Fibroblast of the aortic adventitia (primary cell): Measurements from ENCODE around the gene ZBTB5. TPM values are rescaled to one million over a fixed set of nuclear protein-coding genes. Genes with fewer than 3 reads are reported as not detected.
A peak's percentile ranks its signal among the peaks of the same experiment; 100 is the strongest.
"Not testable (repeated sequence)": the region's sequence is repeated elsewhere in the genome, so short reads cannot be mapped to it uniquely, and the experiment has no call there.

Source experiments
- DNase-seq: peaks from one replicate; pipeline ENCODE4 v3.0.0-alpha.2; 2010; ENCODE audit warnings: low read depth
- H3K4me3 ChIP-seq: 2 replicates; pipeline ENCODE4 v1.5.1; 2011; ENCODE audit warnings: low read depth, mild to moderate bottlenecking, control low read depth, low read length, moderate library complexity
- CTCF ChIP-seq: IDR thresholded peaks from 2 replicates; pipeline ENCODE4 v1.5.1; 2011; ENCODE audit warnings: mild to moderate bottlenecking, low read length, control low read depth, inconsistent platforms; ENCODE audit not compliant: insufficient read depth
- total RNA-seq: library from RNA; depleted of rRNA; stranded (reverse); fragments of >200 nt; gene quantifications from 2 replicates; pipeline ENCODE4 v1.2.3, GENCODE V29; 2012; ENCODE audit warnings: low replicate concordance

The ZBTB5 gene
- total RNA-seq, 1 donor, result 9.3 TPM

GRCh38 chr9:37474438-37474837 lies 9.2 kb upstream of the ZBTB5 start:
- no peak overlapping the region for H3K4me3 ChIP-seq
- TF ChIP-seq CTCF, result no peak
- no peak for DNase-seq

- not testable (repeated sequence) for DNase-seq, H3K4me3 ChIP-seq
Measured at GRCh38 chr9:37473982-37474381, 8.7 kb upstream of the ZBTB5 start.

DNA sequence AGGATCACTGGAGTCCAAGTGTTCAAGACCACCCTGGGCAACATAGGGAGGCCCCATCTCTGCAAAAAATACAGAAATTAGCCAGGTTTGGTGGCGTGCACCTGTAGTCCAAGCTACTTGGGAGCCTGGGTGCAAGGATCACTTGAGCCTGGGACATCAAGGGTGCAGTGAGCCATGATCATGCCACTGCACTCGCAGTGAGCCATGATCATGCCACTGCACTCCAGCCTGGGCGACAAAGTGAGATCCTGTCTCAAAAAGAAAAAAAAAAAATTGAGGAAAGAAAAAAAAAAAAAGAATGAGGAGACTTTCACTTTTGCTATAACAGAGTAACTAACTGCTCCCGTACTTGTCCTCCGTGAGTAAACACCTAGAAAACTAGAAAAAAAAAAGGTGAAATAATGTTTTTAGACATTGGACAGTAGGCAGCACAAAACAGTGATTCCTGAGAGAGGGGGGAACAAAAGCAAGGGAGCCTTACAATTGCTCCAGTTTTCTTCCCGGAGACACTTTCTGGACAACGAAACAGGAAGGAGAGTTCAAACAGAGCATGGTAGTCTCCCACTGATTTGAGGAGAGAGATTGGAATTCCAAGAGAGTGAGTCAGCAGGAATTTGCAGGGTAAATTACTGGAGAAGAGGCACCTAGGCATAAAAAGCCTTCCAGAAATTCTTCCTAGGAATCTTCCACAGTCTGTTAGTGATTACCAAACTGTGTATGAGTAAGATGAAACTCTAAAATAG lies 6.9 kb upstream of the ZBTB5 start:
- DNase-seq, result peak; percentile 97
- no peak for TF ChIP-seq CTCF
- H3K4me3 ChIP-seq, result peak overlapping the region; percentile 47

GRCh38 chr9:37468620-37469019 lies 3.4 kb upstream of the ZBTB5 start:
- no peak overlapping the region for H3K4me3 ChIP-seq
- no peak for DNase-seq
- no peak for TF ChIP-seq CTCF

DNA sequence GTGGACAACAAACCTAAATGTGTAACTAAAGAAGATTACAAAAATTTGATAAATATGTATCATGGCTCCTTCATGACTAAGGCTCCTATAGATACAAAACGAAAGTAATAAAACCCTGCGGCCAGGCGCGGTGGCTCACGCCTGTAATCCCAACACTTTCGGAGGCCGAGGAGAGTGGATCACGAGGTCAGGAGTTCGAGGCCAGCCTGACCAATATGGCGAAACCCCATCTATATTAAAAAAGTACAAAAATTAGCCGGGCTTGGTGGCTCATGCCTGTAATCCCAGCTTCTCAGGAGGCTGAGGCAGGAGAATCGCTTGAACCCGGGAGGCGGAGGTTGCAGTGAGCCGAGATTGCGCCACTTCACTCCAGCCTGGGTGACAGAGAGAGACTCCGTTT lies 2.3 kb upstream of the ZBTB5 start:
- not testable (repeated sequence) for H3K4me3 ChIP-seq, DNase-seq

DNA sequence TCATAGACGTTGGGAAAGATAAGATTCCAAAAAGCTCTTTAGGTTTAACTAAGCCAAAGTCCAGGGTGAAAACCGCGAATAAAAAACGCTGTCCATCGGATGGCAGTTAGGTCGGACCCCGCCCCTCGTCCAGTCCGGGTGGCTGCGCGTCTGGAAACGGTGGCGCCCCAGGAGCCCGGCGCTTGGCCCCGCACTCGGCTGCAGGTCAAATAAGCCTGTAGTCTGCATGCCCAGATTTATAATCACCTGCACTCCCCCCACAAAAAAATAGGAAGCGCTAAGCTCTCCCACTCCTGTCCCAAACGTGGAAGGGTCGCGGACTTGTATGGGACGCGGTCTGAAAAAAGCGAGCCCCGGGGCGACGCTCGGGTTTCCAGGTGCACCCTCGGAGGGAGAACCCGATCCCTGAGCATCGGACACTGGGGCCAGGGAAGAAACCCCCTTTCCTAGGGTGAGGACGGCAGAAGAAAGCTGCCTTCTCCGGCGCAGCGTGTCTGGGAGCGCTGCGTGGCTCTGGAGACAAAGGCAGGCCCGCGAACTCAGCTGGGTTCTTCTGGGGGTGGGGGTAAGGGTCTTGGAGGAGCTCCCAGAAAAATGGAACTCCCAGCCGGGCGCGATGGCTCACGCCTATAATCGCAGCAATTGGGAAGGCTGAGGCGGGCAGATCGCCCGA lies 923 bp upstream of the ZBTB5 start:
- DNase-seq, result peak; percentile 39
- H3K4me3 ChIP-seq, result peak overlapping the region; percentile 98
- TF ChIP-seq CTCF, result no peak

- no peak for TF ChIP-seq CTCF
- H3K4me3 ChIP-seq, result peak overlapping the region; percentile 98
- peak; percentile 67 for DNase-seq
Measured at GRCh38 chr9:37464426-37465248, 613 bp downstream of the ZBTB5 start.
